Fibroblast of skin of scalp (primary cell): ENCODE measurements around the gene FAM156B.
"Not testable (repeated sequence)": the region's sequence is repeated elsewhere in the genome, so short reads cannot be mapped to it uniquely, and the experiment has no call there.

Experiments
- DNase-seq: peaks from one replicate; pipeline ENCODE4 v3.0.0-alpha.2; 2013

Gene FAM156B

GRCh38 chrX:52930214-52930613 lies 33.1 kb downstream of the FAM156B start:
- DNase-seq, result not testable (repeated sequence)

GRCh38 chrX:52933213-52933612 lies 36.1 kb downstream of the FAM156B start:
- DNase-seq, result no peak

GRCh38 chrX:52933976-52934703 lies 37.0 kb downstream of the FAM156B start:
- DNase-seq, result no peak

GRCh38 chrX:52934704-52935469 lies 37.8 kb downstream of the FAM156B start:
- peak; percentile 97 for DNase-seq

- not testable (repeated sequence) for DNase-seq
Observed at GRCh38 chrX:52935470-52935784, 38.3 kb downstream of the FAM156B start.

- DNase-seq, result not testable (repeated sequence)
Observed at GRCh38 chrX:52940704-52941103, 43.6 kb downstream of the FAM156B start.

- not testable (repeated sequence) for DNase-seq
Observed at GRCh38 chrX:52941728-52942127, 44.6 kb downstream of the FAM156B start.

- DNase-seq, result not testable (repeated sequence)
Observed at GRCh38 chrX:52945838-52946494, 48.8 kb downstream of the FAM156B start.

GRCh38 chrX:52947501-52947900 lies 50.4 kb downstream of the FAM156B start:
- DNase-seq, result not testable (repeated sequence)

GRCh38 chrX:52948265-52948664 lies 51.1 kb downstream of the FAM156B start:
- not testable (repeated sequence) for DNase-seq

- not testable (repeated sequence) for DNase-seq
Observed at GRCh38 chrX:52949325-52949724, 52.2 kb downstream of the FAM156B start.

GRCh38 chrX:52949884-52950283 lies 52.8 kb downstream of the FAM156B start:
- DNase-seq, result not testable (repeated sequence)
